GM19193 (cell line): ENCODE data around the gene FNDC10.

Experiments
- POLR2A ChIP-seq: IDR thresholded peaks from 4 replicates; pipeline ENCODE4 v1.6.1; 2011; ENCODE audit not compliant: insufficient read depth, insufficient read length; ENCODE audit errors: extremely low read depth

The FNDC10 gene

DNA sequence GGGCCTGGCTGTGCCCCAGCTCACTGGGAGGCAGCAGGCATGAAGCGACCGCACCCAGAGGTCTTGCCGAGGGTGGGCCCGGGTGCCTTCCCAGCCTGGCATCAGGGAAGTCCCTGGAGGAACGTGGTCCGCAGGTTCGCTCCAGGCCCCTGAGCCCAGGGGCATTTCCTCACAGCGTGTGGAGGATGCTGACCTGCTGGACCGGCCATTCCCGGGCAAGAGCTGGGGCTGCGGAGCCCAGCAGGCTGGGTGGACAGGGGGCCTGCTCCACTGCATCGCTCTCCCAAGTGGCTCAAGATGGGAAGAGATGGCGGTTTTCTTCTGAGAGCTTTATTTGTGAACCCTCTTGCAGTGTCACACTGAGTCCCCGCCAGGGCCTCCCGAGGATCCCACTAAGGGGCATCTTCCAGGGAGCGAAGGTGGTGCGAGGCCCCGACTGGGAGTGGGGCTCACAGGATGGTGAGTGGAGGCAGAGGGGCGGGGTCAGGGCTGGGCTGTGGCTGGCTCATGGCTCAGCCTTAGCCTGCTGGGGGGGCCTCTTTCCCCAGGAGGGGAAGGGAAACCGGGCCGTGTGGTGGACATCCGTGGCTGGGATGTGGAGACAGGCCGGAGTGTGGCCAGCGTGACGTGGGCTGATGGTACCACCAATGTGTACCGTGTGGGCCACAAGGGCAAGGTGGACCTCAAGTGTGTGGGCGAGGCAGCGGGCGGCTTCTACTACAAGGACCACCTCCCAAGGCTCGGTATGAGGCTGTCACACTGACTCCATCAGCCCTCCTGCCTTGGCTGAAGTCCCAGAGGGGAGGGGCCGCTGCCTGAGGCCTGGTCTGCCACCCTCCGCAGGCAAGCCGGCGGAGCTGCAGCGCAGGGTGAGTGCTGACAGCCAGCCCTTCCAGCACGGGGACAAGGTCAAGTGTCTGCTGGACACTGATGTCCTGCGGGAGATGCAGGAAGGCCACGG, 24.8 kb upstream of the FNDC10 start:
- TF ChIP-seq POLR2A, result no peak

- no peak for TF ChIP-seq POLR2A
Measured at GRCh38 chr1:1623631-1624442, 23.9 kb upstream of the FNDC10 start.

DNA sequence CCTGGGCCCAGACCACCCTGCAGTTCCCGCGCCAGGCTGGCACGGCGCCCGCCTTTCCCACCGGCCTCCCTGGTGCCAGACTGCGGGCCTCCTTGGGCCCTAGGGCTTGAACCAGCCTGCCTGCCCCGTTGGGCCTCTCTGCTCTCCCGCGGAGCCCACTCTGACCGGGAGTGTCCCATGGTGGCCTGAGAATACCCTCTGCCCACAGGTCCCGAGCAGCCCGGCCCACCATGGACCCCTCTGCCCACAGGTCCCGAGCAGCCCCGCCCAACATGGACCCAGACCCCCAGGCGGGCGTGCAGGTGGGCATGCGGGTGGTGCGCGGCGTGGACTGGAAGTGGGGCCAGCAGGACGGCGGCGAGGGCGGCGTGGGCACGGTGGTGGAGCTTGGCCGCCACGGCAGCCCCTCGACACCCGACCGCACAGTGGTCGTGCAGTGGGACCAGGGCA, 23.3 kb upstream of the FNDC10 start:
- no peak for TF ChIP-seq POLR2A

DNA sequence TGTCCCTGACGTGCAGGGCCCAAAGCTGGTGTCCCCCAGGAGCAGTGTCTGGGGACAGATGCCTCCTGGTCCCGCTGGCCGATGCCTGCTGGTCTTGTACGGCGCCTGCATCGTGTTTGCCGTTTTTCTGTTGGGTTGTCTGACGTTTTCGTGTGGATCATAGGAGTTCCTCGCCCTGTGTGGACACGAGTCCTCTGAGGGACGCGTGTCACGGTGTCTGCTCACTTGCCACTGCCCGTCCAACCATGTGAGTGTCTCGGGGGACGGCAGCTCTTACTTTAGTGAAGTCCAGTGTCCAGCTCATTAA, 22.8 kb upstream of the FNDC10 start:
- no peak for TF ChIP-seq POLR2A

- no peak for TF ChIP-seq POLR2A
Measured at GRCh38 chr1:1622010-1622787, 22.3 kb upstream of the FNDC10 start.

- no peak for TF ChIP-seq POLR2A
Measured at GRCh38 chr1:1621173-1622009, 21.5 kb upstream of the FNDC10 start.

- no peak for TF ChIP-seq POLR2A
Measured at GRCh38 chr1:1620433-1621139, 20.7 kb upstream of the FNDC10 start.

DNA sequence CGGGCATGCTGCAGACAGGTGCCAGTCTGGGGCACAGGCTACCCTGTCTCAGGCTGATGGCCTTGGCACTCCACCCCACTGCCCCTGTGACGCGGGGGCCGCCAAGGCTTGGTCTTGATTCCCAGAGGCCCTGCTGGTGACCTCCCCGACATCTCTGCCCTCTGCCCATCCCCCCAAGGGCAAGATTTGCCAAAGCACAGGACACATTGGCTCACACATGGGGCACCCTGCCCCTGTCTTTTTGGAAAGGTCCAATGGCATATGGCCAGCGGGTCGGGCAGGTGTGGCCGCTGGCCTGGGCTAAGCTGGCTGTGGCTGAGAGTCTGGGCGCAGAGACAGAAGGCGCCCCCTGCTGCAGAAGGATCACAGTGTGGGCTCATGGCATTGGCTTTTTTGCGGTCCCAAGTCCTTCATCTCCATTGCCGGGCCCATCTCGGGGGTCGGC, 20.0 kb upstream of the FNDC10 start:
- TF ChIP-seq POLR2A, result no peak

- TF ChIP-seq POLR2A, result no peak
Measured at GRCh38 chr1:1618396-1619068, 18.6 kb upstream of the FNDC10 start.

- TF ChIP-seq POLR2A, result no peak
Measured at GRCh38 chr1:1617925-1618324, 18.0 kb upstream of the FNDC10 start.

DNA sequence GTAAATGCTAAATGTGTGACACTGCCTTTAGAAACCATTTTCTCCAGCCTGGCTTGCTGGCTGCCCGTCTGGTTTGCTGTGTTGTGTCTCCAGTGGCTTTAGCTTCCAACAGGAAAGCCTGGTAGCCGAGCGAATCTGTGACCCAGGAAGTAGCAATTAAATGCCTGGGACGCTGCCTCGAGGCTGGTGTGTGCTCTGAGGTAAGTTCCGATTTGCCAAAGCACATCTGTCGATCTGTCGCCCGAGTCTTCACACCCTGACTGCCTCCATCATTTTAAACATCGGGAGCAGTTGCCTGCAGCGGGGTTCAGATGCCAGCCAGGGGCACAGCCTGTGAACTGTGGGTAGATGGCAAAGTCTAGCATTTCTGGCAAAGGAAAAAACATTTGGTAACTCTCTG, 17.6 kb upstream of the FNDC10 start:
- no peak for TF ChIP-seq POLR2A

GRCh38 chr1:1616838-1617237, 16.9 kb upstream of the FNDC10 start:
- TF ChIP-seq POLR2A, result no peak

- no peak for TF ChIP-seq POLR2A
Measured at GRCh38 chr1:1616045-1616790, 16.3 kb upstream of the FNDC10 start.
